ENCODE measurements around the gene COL4A1. TPM values are rescaled to one million over a fixed set of nuclear protein-coding genes. Genes with fewer than 3 reads are reported as not detected.

The COL4A1 gene
- total and polyA plus RNA-seq, 2 of the 13 experiments (the other 11 are each of a cell fraction or from before 2014, with no cell fraction given): not detected

DNA sequence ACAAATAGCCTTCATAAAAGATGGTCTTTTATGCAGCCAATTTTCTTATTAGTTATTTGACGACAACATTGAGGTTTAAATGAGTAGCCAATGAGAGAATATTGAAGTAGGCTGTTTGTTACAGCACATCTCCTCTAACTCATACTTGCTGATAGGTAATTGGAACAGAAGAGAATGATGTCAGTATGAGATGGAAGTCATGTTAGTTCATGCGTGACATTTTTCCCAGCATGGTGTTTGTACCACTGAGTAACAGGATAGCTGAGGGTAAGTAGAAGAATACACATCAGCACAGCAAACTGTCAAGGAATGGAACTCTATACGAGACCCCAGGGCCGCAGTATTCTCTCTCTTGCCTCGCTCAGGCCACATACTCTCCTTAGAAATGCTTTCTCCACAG lies 37.4 kb upstream of the COL4A1 start (continued):
- TF ChIP-seq ZNF530 (CRISPR knock-in tag; IDR thresholded peaks at IDR 0.05; ENCODE audit: low read depth) (no peak), TSC22D2 (CRISPR knock-in tag; IDR thresholded peaks at IDR 0.05; ENCODE audit: borderline replicate concordance) (no peak), HDAC2 (CRISPR knock-in tag; IDR thresholded peaks at IDR 0.05) (no peak), ATF1 (CRISPR knock-in tag; IDR thresholded peaks at IDR 0.05) (no peak), TRIM24 (CRISPR knock-in tag; IDR thresholded peaks at IDR 0.05) (no peak), AHR (CRISPR knock-in tag; IDR thresholded peaks at IDR 0.05) (no peak), GATAD2A (CRISPR knock-in tag; IDR thresholded peaks at IDR 0.05) (no peak)
- TF ChIP-seq, protein P1, sequence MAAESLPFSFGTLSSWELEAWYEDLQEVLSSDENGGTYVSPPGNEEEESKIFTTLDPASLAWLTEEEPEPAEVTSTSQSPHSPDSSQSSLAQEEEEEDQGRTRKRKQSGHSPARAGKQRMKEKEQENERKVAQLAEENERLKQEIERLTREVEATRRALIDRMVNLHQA (CRISPR knock-in tag; IDR thresholded peaks at IDR 0.05): no peak
- TF ChIP-seq, protein P2, sequence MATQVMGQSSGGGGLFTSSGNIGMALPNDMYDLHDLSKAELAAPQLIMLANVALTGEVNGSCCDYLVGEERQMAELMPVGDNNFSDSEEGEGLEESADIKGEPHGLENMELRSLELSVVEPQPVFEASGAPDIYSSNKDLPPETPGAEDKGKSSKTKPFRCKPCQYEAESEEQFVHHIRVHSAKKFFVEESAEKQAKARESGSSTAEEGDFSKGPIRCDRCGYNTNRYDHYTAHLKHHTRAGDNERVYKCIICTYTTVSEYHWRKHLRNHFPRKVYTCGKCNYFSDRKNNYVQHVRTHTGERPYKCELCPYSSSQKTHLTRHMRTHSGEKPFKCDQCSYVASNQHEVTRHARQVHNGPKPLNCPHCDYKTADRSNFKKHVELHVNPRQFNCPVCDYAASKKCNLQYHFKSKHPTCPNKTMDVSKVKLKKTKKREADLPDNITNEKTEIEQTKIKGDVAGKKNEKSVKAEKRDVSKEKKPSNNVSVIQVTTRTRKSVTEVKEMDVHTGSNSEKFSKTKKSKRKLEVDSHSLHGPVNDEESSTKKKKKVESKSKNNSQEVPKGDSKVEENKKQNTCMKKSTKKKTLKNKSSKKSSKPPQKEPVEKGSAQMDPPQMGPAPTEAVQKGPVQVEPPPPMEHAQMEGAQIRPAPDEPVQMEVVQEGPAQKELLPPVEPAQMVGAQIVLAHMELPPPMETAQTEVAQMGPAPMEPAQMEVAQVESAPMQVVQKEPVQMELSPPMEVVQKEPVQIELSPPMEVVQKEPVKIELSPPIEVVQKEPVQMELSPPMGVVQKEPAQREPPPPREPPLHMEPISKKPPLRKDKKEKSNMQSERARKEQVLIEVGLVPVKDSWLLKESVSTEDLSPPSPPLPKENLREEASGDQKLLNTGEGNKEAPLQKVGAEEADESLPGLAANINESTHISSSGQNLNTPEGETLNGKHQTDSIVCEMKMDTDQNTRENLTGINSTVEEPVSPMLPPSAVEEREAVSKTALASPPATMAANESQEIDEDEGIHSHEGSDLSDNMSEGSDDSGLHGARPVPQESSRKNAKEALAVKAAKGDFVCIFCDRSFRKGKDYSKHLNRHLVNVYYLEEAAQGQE (IDR thresholded peaks at IDR 0.05; ENCODE audit: borderline replicate concordance in 1 of 2, low read depth in 1 of 2, low read length in 2 of 2): no peak

DNA sequence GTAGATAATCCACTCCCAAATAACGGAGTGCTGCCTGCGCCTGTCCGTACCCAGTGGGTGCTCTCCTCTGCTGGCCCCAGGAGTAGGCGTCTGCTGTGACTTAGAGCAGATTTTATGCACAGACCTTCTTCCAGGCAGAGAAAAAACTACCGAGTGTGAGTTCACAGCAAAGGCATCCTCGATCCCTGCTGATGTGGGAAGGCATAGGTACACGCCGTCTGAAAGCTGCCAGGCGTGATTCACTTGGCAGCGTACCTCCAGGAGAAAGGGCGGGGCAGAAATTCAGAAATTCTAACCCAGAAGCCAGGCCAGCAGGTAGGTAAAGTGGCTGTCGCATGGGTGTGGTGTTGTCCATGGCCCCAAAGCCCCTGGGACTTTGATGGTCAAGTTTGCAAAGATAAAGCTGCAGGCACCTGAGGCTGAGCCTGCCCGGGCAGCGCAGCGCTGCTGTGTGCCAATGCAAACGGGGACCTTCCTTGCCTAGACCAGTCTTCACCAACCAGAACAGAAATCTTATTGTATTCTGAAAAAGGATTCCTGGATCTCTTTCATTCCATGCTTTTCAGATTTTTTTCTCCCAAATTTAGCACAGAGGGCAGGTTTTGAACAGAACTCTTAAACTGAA lies 36.4 kb upstream of the COL4A1 start:
- Histone ChIP-seq H3K4me1 (ENCODE audit: insufficient read depth, low read length) (no peaks in the 10 kb centered on the region), H3K9ac (ENCODE audit: insufficient read depth, low read depth, low read length) (no peak overlapping the region), H3K27ac (ENCODE audit: extremely low read length, insufficient read depth, low read length) (no peak overlapping the region), H2AFZ (ENCODE audit: low read length) (no peak overlapping the region), H4K20me1 (ENCODE audit: insufficient read depth, low read length) (no peaks in the 10 kb centered on the region), H3K4me3 (replicated peaks in 1 of 3; ENCODE audit: insufficient read depth in 1 of 3, low read depth in 2 of 3, low read length in 3 of 3) (no peak overlapping the region), H3K4me2 (ENCODE audit: low read depth, low read length) (no peak overlapping the region), H3K36me3 (replicated peaks in 1 of 2; ENCODE audit: control insufficient read depth in 1 of 2, insufficient read depth in 2 of 2, low read length in 2 of 2) (no peaks in the 10 kb centered on the region), H3K27me3 (ENCODE audit: control insufficient read depth in 1 of 2, insufficient read depth in 2 of 2, low read length in 2 of 2) (peaks cover 5 to 63% of the 10 kb centered on the region in 2 experiments; a peak in 3 of 5 replicates), H3K79me2 (ENCODE audit: insufficient read depth, low read length) (no peaks in the 10 kb centered on the region), H3K9me3 (ENCODE audit: low read length) (no peaks in the 10 kb centered on the region)
- no TSS peak for BruUV-seq (replicated peaks)
- TF ChIP-seq, protein P3, sequence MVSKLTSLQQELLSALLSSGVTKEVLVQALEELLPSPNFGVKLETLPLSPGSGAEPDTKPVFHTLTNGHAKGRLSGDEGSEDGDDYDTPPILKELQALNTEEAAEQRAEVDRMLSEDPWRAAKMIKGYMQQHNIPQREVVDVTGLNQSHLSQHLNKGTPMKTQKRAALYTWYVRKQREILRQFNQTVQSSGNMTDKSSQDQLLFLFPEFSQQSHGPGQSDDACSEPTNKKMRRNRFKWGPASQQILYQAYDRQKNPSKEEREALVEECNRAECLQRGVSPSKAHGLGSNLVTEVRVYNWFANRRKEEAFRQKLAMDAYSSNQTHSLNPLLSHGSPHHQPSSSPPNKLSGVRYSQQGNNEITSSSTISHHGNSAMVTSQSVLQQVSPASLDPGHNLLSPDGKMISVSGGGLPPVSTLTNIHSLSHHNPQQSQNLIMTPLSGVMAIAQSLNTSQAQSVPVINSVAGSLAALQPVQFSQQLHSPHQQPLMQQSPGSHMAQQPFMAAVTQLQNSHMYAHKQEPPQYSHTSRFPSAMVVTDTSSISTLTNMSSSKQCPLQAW (CRISPR knock-in tag; IDR thresholded peaks at IDR 0.05): no peak
- TF ChIP-seq, protein P4, sequence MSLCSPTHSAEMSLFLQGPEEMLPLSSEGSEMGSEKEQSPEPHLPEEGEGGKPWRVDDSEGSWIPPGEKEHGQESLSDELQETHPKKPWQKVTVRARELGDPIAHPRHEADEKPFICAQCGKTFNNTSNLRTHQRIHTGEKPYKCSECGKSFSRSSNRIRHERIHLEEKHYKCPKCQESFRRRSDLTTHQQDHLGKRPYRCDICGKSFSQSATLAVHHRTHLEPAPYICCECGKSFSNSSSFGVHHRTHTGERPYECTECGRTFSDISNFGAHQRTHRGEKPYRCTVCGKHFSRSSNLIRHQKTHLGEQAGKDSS (CRISPR knock-in tag; IDR thresholded peaks at IDR 0.05; ENCODE audit: borderline replicate concordance, low read depth): no peak
- TF ChIP-seq MBNL3 (CRISPR knock-in tag; conservative IDR thresholded peaks at IDR 0.05) (no peak), ZFP82 (CRISPR knock-in tag; IDR thresholded peaks at IDR 0.05; ENCODE audit: borderline replicate concordance) (no peak), GATAD2A (CRISPR knock-in tag; IDR thresholded peaks at IDR 0.05) (no peak), ZNF878 (CRISPR knock-in tag; IDR thresholded peaks at IDR 0.05) (no peak), ZNF883 (CRISPR knock-in tag; IDR thresholded peaks at IDR 0.05; ENCODE audit: not compliant biosample characterization) (no peak)
- ATAC-seq (no peak), FAIRE-seq (no peak), DNase-seq (ENCODE audit: low spot score) (no peak)
- WGBS (ENCODE audit: low lambda C conversion rate): 49% methylated on average over 10 of the region's 16 CpGs
- CTCF ChIA-PET (ENCODE audit: low intra/inter-chr PET ratio, low total read pairs): no interaction called here
- in situ Hi-C loops (cut with HindIII; ENCODE audit: extremely low pct_ligation_motif_present, low pct_unique_long_range_greater_than_20kb): no loop called here
- intact Hi-C loops (cut with micrococcal nuclease; ENCODE audit: unreplicated experiment): no loop called here
- POLR2A ChIA-PET: no interaction called here
